ENCODE results near the gene NOL9.

The NOL9 gene

DNA sequence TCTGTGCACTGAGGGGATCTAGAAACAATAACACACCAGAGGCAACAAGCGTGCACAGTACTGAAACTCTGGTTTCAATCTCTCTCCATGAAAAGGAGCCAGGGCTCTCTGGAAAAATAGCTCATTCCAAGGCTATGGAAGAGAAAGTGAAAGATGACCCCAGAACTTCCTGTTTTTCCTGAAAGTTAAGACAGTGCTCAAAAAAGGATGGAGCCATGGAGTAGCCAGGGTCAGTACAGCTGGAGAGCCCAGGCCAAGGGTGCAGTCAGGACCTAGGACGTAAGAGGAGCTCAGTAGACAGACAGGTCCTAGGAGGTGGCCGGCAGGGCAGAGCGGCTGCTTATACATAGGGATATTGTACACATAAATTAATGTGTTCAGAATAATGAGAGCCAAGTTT, 19.1 kb downstream of the NOL9 start:
- H3K27me3 ChIP-seq (ENCODE audit: control insufficient read depth in 1 of 2, insufficient read depth in 1 of 2, low read length in 2 of 2) = no peaks in the 10 kb centered on the region
- no peak overlapping the region for H2BK15ac ChIP-seq (ENCODE audit: low read depth, poor library complexity, severe bottlenecking)
- no peak overlapping the region for H4K8ac ChIP-seq (ENCODE audit: low read length)
- H3K4me2 ChIP-seq (ENCODE audit: low read length, poor library complexity, severe bottlenecking) = no peak overlapping the region
- no peak overlapping the region for H2AK5ac ChIP-seq (ENCODE audit: low read length, severe bottlenecking)
- H3K9ac ChIP-seq (ENCODE audit: low read length) = no peak overlapping the region
- no peak overlapping the region for H4K91ac ChIP-seq (ENCODE audit: low read length)
- H3K14ac ChIP-seq (ENCODE audit: low read length in 2 of 2) = no peak overlapping the region
- H3K4me1 ChIP-seq (ENCODE audit: control insufficient read depth, insufficient read depth, low read depth, low read length) = peaks cover 3% of the 10 kb centered on the region
- H2BK12ac ChIP-seq (ENCODE audit: low read length in 2 of 2) = no peak overlapping the region
- no peak overlapping the region for H3K4ac ChIP-seq (ENCODE audit: low read depth in 1 of 2, low read length in 2 of 2)
- H3K36me3 ChIP-seq (ENCODE audit: control insufficient read depth in 1 of 2, insufficient read depth in 2 of 2, low read depth in 1 of 2, low read length in 2 of 2) = peaks cover 37 to 61% of the 10 kb centered on the region in 2 experiments
- no peak overlapping the region for H2AFZ ChIP-seq (ENCODE audit: low read depth, low read length)
- H3K9me3 ChIP-seq (ENCODE audit: control insufficient read depth, low read length) = no peaks in the 10 kb centered on the region
- H3K23ac ChIP-seq (ENCODE audit: low read length in 2 of 2) = no peak overlapping the region
- no peak overlapping the region for H3K4me3 ChIP-seq (ENCODE audit: insufficient read depth in 1 of 2, low read depth in 1 of 2, low read length in 2 of 2)
- 100% methylated on average over 4 of the region's 4 CpGs for WGBS
- no peak overlapping the region for H3K27ac ChIP-seq (ENCODE audit: low read length, poor library complexity, severe bottlenecking)
- peak; percentile 23 for DNase-seq
- peaks cover 14% of the 10 kb centered on the region for H3K79me1 ChIP-seq (replicated peaks; ENCODE audit: low read length, poor library complexity, severe bottlenecking)
- H3K18ac ChIP-seq (ENCODE audit: low read depth in 1 of 2, low read length in 2 of 2) = no peak overlapping the region
- no peak overlapping the region for H2BK5ac ChIP-seq (ENCODE audit: low read depth, low read length, poor library complexity, severe bottlenecking)
- H2BK120ac ChIP-seq (ENCODE audit: low read depth, low read length) = no peak overlapping the region

DNA sequence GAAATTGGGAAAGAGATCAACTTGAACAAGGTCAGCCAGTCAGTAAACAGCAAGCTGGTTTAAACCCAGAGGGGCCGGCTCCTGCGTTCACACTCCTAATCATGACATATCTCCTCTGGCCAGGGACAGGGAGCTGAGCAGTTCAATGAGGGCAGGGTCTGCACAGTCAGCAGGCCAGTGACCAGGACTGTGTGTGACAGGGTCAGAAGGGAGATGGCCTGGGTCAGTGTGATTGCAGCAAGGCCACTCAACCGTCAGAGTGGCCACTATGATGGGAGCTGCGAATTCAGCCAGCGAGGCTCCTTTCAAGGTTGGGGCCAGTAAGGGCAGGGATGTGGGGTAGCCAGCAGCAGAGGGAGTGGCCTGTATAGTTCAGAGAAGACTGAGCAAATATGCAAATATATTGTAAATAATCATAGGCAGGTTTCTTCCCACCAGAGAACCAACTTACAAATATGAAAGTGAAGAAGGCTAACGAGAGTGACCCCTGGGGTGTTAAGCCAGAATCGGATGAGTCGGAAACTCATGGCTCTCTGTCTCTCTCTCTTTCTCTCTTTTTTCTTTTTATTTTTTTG, 20.0 kb downstream of the NOL9 start:
- Histone ChIP-seq H3K4me1 (ENCODE audit: control insufficient read depth, insufficient read depth, low read depth, low read length) (peaks cover 3% of the 10 kb centered on the region), H3K14ac (ENCODE audit: low read length in 2 of 2) (no peak overlapping the region), H2AK5ac (ENCODE audit: low read length, severe bottlenecking) (no peak overlapping the region), H3K4ac (ENCODE audit: low read depth in 1 of 2, low read length in 2 of 2) (no peak overlapping the region), H4K91ac (ENCODE audit: low read length) (no peak overlapping the region), H3K9me3 (ENCODE audit: control insufficient read depth, low read length) (no peaks in the 10 kb centered on the region), H3K27ac (ENCODE audit: low read length, poor library complexity, severe bottlenecking) (no peak overlapping the region), H2BK12ac (ENCODE audit: low read length in 2 of 2) (no peak overlapping the region), H3K18ac (ENCODE audit: low read depth in 1 of 2, low read length in 2 of 2) (no peak overlapping the region), H3K4me2 (ENCODE audit: low read length, poor library complexity, severe bottlenecking) (no peak overlapping the region), H3K9ac (ENCODE audit: low read length) (no peak overlapping the region), H2BK120ac (ENCODE audit: low read depth, low read length) (no peak overlapping the region), H2AFZ (ENCODE audit: low read depth, low read length) (no peak overlapping the region), H3K79me1 (replicated peaks; ENCODE audit: low read length, poor library complexity, severe bottlenecking) (peaks cover 14% of the 10 kb centered on the region), H3K36me3 (ENCODE audit: control insufficient read depth in 1 of 2, insufficient read depth in 2 of 2, low read depth in 1 of 2, low read length in 2 of 2) (peaks cover 37 to 58% of the 10 kb centered on the region in 2 experiments), H3K23ac (ENCODE audit: low read length in 2 of 2) (no peak overlapping the region), H2BK15ac (ENCODE audit: low read depth, poor library complexity, severe bottlenecking) (no peak overlapping the region), H3K27me3 (ENCODE audit: control insufficient read depth in 1 of 2, insufficient read depth in 1 of 2, low read length in 2 of 2) (no peaks in the 10 kb centered on the region), H3K4me3 (ENCODE audit: insufficient read depth in 1 of 2, low read depth in 1 of 2, low read length in 2 of 2) (no peak overlapping the region), H2BK5ac (ENCODE audit: low read depth, low read length, poor library complexity, severe bottlenecking) (no peak overlapping the region), H4K8ac (ENCODE audit: low read length) (no peak overlapping the region)
- no peak for DNase-seq
- 98% methylated on average over 8 of the region's 8 CpGs for WGBS

DNA sequence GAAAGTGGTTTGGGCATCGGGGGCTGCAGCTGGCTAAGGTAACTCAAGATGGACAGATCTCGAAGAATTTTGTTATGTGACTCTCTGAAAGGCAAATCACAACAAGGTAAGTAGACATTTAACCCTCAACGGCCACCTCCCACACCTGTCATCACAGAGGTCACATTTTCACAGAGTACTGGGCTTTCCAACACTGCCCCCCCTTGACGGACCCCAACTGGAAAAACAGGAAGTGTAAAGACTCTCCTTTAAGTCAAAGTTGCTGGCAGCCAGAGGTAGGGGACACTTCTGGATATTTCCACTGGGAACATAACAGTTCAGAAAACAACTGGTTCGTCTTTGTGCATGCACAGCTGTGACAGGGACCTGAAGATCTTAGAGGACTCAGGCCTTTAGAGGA, 22.3 kb downstream of the NOL9 start:
- H3K18ac ChIP-seq (ENCODE audit: low read depth in 1 of 2, low read length in 2 of 2) = no peak overlapping the region
- H2BK5ac ChIP-seq (ENCODE audit: low read depth, low read length, poor library complexity, severe bottlenecking) = no peak overlapping the region
- no peak overlapping the region for H2AFZ ChIP-seq (ENCODE audit: low read depth, low read length)
- WGBS = 90% methylated on average over 5 of the region's 5 CpGs
- no peak overlapping the region for H2BK120ac ChIP-seq (ENCODE audit: low read depth, low read length)
- no peak overlapping the region for H3K14ac ChIP-seq (ENCODE audit: low read length in 2 of 2)
- H2BK15ac ChIP-seq (ENCODE audit: low read depth, poor library complexity, severe bottlenecking) = no peak overlapping the region
- no peak overlapping the region for H3K4me2 ChIP-seq (ENCODE audit: low read length, poor library complexity, severe bottlenecking)
- no peak overlapping the region for H2AK5ac ChIP-seq (ENCODE audit: low read length, severe bottlenecking)
- H3K9ac ChIP-seq (ENCODE audit: low read length) = no peak overlapping the region
- no peak for DNase-seq
- H3K4me3 ChIP-seq (ENCODE audit: insufficient read depth in 1 of 2, low read depth in 1 of 2, low read length in 2 of 2) = no peak overlapping the region
- no peak overlapping the region for H4K91ac ChIP-seq (ENCODE audit: low read length)
- no peak overlapping the region for H2BK12ac ChIP-seq (ENCODE audit: low read length in 2 of 2)
- H3K27me3 ChIP-seq (ENCODE audit: control insufficient read depth in 1 of 2, insufficient read depth in 1 of 2, low read length in 2 of 2) = no peaks in the 10 kb centered on the region
- H4K8ac ChIP-seq (ENCODE audit: low read length) = no peak overlapping the region
- H3K4me1 ChIP-seq (ENCODE audit: control insufficient read depth, insufficient read depth, low read depth, low read length) = peaks cover 2% of the 10 kb centered on the region
- no peak overlapping the region for H3K23ac ChIP-seq (ENCODE audit: low read length in 2 of 2)
- H3K36me3 ChIP-seq (ENCODE audit: control insufficient read depth in 1 of 2, insufficient read depth in 2 of 2, low read depth in 1 of 2, low read length in 2 of 2) = peaks cover 52 to 72% of the 10 kb centered on the region in 2 experiments
- H3K9me3 ChIP-seq (ENCODE audit: control insufficient read depth, low read length) = no peaks in the 10 kb centered on the region
- no peak overlapping the region for H3K27ac ChIP-seq (ENCODE audit: low read length, poor library complexity, severe bottlenecking)
- H3K79me1 ChIP-seq (replicated peaks; ENCODE audit: low read length, poor library complexity, severe bottlenecking) = peaks cover 23% of the 10 kb centered on the region
- H3K4ac ChIP-seq (ENCODE audit: low read depth in 1 of 2, low read length in 2 of 2) = no peak overlapping the region

DNA sequence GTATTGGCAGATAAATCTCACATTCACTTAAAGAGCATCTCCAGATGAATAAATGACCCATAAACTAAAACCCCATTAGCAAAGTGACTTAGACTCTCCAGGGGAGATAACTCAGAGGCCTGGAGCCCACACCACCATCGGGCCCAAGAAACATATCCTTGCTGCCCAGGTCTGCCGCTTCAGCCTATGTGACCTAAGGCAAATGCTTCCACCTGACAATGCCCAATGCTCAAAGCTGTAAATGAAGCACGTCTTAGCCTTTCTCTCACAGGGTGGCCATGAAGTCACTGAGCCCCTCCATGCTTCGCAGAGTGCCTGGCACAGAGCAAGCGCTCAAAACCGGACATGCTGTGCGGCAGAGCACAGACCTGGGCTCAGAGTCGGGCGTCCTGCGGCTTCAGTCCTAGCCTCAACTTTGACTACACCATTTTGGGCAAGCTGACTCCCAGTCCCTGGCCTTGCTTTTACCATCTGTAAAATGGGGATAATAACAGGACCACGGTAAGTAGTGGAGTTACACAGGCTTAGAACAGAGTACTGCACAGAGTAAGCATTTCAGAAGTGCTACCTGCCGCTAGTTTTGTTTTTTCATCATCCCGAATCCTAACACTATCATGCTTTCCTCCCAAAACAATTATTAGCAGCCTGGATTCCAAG, 23.7 kb downstream of the NOL9 start:
- no peak overlapping the region for H4K91ac ChIP-seq (ENCODE audit: low read length)
- no peak overlapping the region for H3K4ac ChIP-seq (ENCODE audit: low read depth in 1 of 2, low read length in 2 of 2)
- no peaks in the 10 kb centered on the region for H3K9me3 ChIP-seq (ENCODE audit: control insufficient read depth, low read length)
- H3K27ac ChIP-seq (ENCODE audit: low read length, poor library complexity, severe bottlenecking) = no peak overlapping the region
- H3K27me3 ChIP-seq (ENCODE audit: control insufficient read depth in 1 of 2, insufficient read depth in 1 of 2, low read length in 2 of 2) = no peaks in the 10 kb centered on the region
- H2BK120ac ChIP-seq (ENCODE audit: low read depth, low read length) = no peak overlapping the region
- no peak overlapping the region for H2BK12ac ChIP-seq (ENCODE audit: low read length in 2 of 2)
- H2AFZ ChIP-seq (ENCODE audit: low read depth, low read length) = no peak overlapping the region
- H3K36me3 ChIP-seq (ENCODE audit: control insufficient read depth in 1 of 2, insufficient read depth in 2 of 2, low read depth in 1 of 2, low read length in 2 of 2) = peaks cover 60 to 76% of the 10 kb centered on the region in 2 experiments
- H3K4me2 ChIP-seq (ENCODE audit: low read length, poor library complexity, severe bottlenecking) = no peak overlapping the region
- DNase-seq = no peak
- H4K8ac ChIP-seq (ENCODE audit: low read length) = no peak overlapping the region
- H3K23ac ChIP-seq (ENCODE audit: low read length in 2 of 2) = no peak overlapping the region
- H3K79me1 ChIP-seq (replicated peaks; ENCODE audit: low read length, poor library complexity, severe bottlenecking) = peaks cover 25% of the 10 kb centered on the region
- peaks cover 2% of the 10 kb centered on the region for H3K4me1 ChIP-seq (ENCODE audit: control insufficient read depth, insufficient read depth, low read depth, low read length)
- no peak overlapping the region for H3K14ac ChIP-seq (ENCODE audit: low read length in 2 of 2)
- H3K9ac ChIP-seq (ENCODE audit: low read length) = no peak overlapping the region
- no peak overlapping the region for H3K4me3 ChIP-seq (ENCODE audit: insufficient read depth in 1 of 2, low read depth in 1 of 2, low read length in 2 of 2)
- no peak overlapping the region for H2BK5ac ChIP-seq (ENCODE audit: low read depth, low read length, poor library complexity, severe bottlenecking)
- no peak overlapping the region for H2BK15ac ChIP-seq (ENCODE audit: low read depth, poor library complexity, severe bottlenecking)
- WGBS = 99% methylated on average over 12 of the region's 13 CpGs
- no peak overlapping the region for H2AK5ac ChIP-seq (ENCODE audit: low read length, severe bottlenecking)
- no peak overlapping the region for H3K18ac ChIP-seq (ENCODE audit: low read depth in 1 of 2, low read length in 2 of 2)
